Endothelial cell of coronary artery (primary cell): Measurements from ENCODE around the gene FTCD. TPM values are rescaled to one million over a fixed set of nuclear protein-coding genes. Genes with fewer than 3 reads are reported as not detected.

ENCODE experiments used
- total RNA-seq: library from RNA; depleted of rRNA; stranded (reverse); fragments of >200 nt; gene quantifications from 2 replicates; pipeline ENCODE4 v1.2.3, GENCODE V29; 2014

FTCD gene, protein sequence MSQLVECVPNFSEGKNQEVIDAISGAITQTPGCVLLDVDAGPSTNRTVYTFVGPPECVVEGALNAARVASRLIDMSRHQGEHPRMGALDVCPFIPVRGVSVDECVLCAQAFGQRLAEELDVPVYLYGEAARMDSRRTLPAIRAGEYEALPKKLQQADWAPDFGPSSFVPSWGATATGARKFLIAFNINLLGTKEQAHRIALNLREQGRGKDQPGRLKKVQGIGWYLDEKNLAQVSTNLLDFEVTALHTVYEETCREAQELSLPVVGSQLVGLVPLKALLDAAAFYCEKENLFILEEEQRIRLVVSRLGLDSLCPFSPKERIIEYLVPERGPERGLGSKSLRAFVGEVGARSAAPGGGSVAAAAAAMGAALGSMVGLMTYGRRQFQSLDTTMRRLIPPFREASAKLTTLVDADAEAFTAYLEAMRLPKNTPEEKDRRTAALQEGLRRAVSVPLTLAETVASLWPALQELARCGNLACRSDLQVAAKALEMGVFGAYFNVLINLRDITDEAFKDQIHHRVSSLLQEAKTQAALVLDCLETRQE
- 0.09 and 0.18 TPM in 2 replicates for total RNA-seq

GRCh38 chr21:46155514-46156377 is at the start of gene FTCD:
TSS of gene FTCD (minus strand) at chr21:46155579. CDS start at chr21:46155523, 56 bp downstream.

DNA sequence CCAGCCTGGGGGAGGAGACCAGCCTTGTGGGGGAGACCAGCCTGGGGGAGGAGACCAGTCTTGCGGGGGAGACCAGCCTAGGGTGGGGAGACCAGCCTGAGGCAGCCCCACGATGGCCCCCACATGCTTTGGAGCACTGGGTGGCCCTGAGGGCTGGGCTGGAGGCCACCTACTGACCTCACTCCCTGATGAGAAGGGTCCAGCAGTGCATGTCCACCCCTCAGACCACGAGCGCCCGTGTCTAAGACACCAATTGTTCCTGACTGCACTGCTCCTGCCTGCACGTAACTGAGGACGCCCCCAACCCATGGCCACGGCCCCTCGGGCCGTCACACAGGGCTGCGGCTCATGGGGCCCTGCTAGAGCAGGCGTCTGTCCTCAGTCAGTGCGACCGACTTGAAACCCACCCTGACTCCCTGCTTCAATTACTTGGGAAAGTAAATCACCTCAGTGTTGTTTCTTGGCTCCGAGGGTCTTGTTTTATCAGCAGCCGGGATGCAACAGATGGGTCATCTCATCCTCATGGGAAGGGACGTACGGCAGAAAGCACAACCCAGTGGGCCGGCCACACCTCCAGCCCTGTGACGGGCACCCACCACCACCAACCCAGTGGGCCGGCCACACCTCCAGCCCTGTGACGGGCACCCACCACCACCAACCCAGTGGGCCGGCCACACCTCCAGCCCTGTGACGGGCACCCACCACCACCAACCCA is 28.7 kb upstream of the FTCD start, which contains the start of gene SPATC1L:
Gene SPATC1L, minus strand, starts transcription at position 550 of the 715 bp plus-strand sequence. CDS start 1,643 bp downstream, outside the sequence.

GRCh38 chr21:46097336-46098293 is 57.8 kb downstream of the FTCD start, which contains the start of gene COL6A2:
TSS of gene COL6A2 (plus strand) at chr21:46098112.

Other genes with a start within 250 kb of the FTCD start
- gene COL6A1, start 173.8 kb downstream of the FTCD start, total RNA-seq: 12.8 and 55.0 TPM in 2 replicates
- 1.1 and 69.6 TPM in 2 replicates for gene COL6A2, start 57.5 kb downstream of the FTCD start, total RNA-seq
- 4.0 and 6.7 TPM in 2 replicates for gene SPATC1L, start 28.9 kb upstream of the FTCD start, total RNA-seq
- 32.6 and 34.8 TPM in 2 replicates for gene LSS, start 73.2 kb upstream of the FTCD start, total RNA-seq
- gene MCM3AP, start 130.0 kb upstream of the FTCD start, total RNA-seq: 66.5 and 76.3 TPM in 2 replicates
- 4.6 and 10.8 TPM in 2 replicates for gene YBEY, start 130.8 kb upstream of the FTCD start, total RNA-seq
- 2.8 and 3.7 TPM in 2 replicates for gene C21orf58, start 168.3 kb upstream of the FTCD start, total RNA-seq
- 20.6 and 24.3 TPM in 2 replicates for gene PCNT, start 168.6 kb upstream of the FTCD start, total RNA-seq